Esophagus muscularis mucosa (tissue), 4 donors: ENCODE data around the gene SUGP2. TPM values are rescaled to one million over a fixed set of nuclear protein-coding genes. Genes with fewer than 3 reads are reported as not detected.

Experiments used
- DNase-seq: peaks from one replicate; pipeline ENCODE4 v3.0.0-alpha.2; 2017; ENCODE audit errors: extremely low spot score
- H3K27ac ChIP-seq, 4 donors: fragments of 200-600 bp; sonication (generic); replicated peaks in 1 of 4; 1 replicate in 3 of 4; 2 replicates in 1 of 4; pipeline ENCODE4 v1.5.1; 2016 to 2019; ENCODE audit warnings: mild to moderate bottlenecking in 1 of 4
- H3K27me3 ChIP-seq, 4 donors: fragments of 200-600 bp; sonication (generic); one replicate each; pipeline versions ENCODE4 v1.5.1 to v1.6.0; 2016 to 2019
- H3K36me3 ChIP-seq, 4 donors: fragments of 200-600 bp; sonication (generic); one replicate each; pipeline ENCODE4 v1.5.1; 2016 to 2019
- H3K4me1 ChIP-seq, 4 donors: fragments of 200-600 bp; sonication (generic); one replicate each; pipeline ENCODE4 v1.5.1; 2016 to 2019
- H3K4me3 ChIP-seq, 4 donors: fragments of 200-600 bp; sonication (generic); 1 replicate in 2 of 4; 2 replicates in 2 of 4; pipeline ENCODE4 v1.5.1; 2016 to 2019; ENCODE audit warnings: mild to moderate bottlenecking in 4 of 4, moderate library complexity in 1 of 4
- H3K9me3 ChIP-seq, 4 donors: fragments of 200-600 bp; sonication (generic); 1 replicate in 3 of 4; 2 replicates in 1 of 4; pipeline ENCODE4 v1.5.1; 2016 to 2019
- CTCF ChIP-seq, 3 experiments: fragments of 200-600 bp in 2 of 3; fragments of 450-650 bp in 1 of 3; sonication (generic) in 2 of 3; IDR thresholded peaks; one replicate each; pipeline ENCODE4 v1.5.1; 2017 to 2019; ENCODE audit warnings: antibody characterized with exemption in 3 of 3, mild to moderate bottlenecking in 2 of 3, moderate library complexity in 1 of 3
- EP300 ChIP-seq: sonication (generic); formaldehyde crosslinking; IDR thresholded peaks from one replicate; pipeline ENCODE4 v1.6.1; 2017; ENCODE audit warnings: antibody characterized with exemption
- POLR2A ChIP-seq: fragments of 450-650 bp; IDR thresholded peaks from one replicate; pipeline ENCODE4 v1.6.1; 2017; ENCODE audit warnings: antibody characterized with exemption, moderate library complexity, mild to moderate bottlenecking, low read depth
- POLR2AphosphoS5 ChIP-seq, 2 donors: sonication (generic); formaldehyde crosslinking; IDR thresholded peaks; one replicate each; pipeline ENCODE4 v1.6.1; 2017; ENCODE audit warnings: antibody characterized with exemption in 2 of 2
- WGBS: methylation state at CpG from one replicate; pipeline ENCODE4 v1.1.5; 2018; 5-methylcytosine and 5-hydroxymethylcytosine counted together
- intact Hi-C: fragments of 100-400 bp; cut with DNase I; formaldehyde crosslinking; loops from one replicate; pipeline ENCODE4 v1.15.1; 2023
- total RNA-seq, 4 donors: library from RNA; depleted of rRNA; stranded (reverse); fragments of >200 nt; gene quantifications; one replicate each; pipeline versions ENCODE4 v1.1.0 to v1.2.1, GENCODE V29; 2016

SUGP2 gene
- total RNA-seq, 4 donors from 2014 or later = 23.1 to 45.7 (median 32.0) TPM

GRCh38 chr19:19059018-19059836 lies 25.9 kb upstream of the SUGP2 start:
- intact Hi-C loops = no loop called here
- Histone ChIP-seq H3K4me3 (no peak overlapping the region), H3K27me3 (no peaks in the 10 kb centered on the region), H3K27ac (no peak overlapping the region), H3K4me1 (peaks cover 9 to 17% (median 10%) of the 10 kb centered on the region in 4 donors), H3K36me3 (peaks cover 30 to 56% (median 42%) of the 10 kb centered on the region in 4 donors), H3K9me3 (no peaks in the 10 kb centered on the region)
- no peak for DNase-seq
- WGBS = 80% methylated on average over 16 of the region's 17 CpGs
- TF ChIP-seq CTCF (IDR thresholded peaks at IDR 0.05) = no peak
- no peak for TF ChIP-seq POLR2AphosphoS5 (IDR thresholded peaks at IDR 0.05)
- TF ChIP-seq EP300 = no peak
- no peak for TF ChIP-seq POLR2A

- Histone ChIP-seq H3K4me1 (peaks cover 2 to 9% (median 3%) of the 10 kb centered on the region in 4 donors), H3K27me3 (no peaks in the 10 kb centered on the region), H3K27ac (no peak overlapping the region), H3K36me3 (peaks cover 30 to 72% (median 52%) of the 10 kb centered on the region in 4 donors), H3K9me3 (no peaks in the 10 kb centered on the region), H3K4me3 (no peak overlapping the region)
- no peak for DNase-seq
- TF ChIP-seq POLR2A = no peak
- TF ChIP-seq EP300 = no peak
- no peak for TF ChIP-seq POLR2AphosphoS5 (IDR thresholded peaks at IDR 0.05)
- no peak for TF ChIP-seq CTCF (IDR thresholded peaks at IDR 0.05)
- WGBS = no CpG with 5 or more reads among the region's 7 CpGs
- intact Hi-C loops = no loop called here
Observed at GRCh38 chr19:19057720-19058119, 24.4 kb upstream of the SUGP2 start.

- DNase-seq = no peak
- Histone ChIP-seq H3K4me3 (no peak overlapping the region), H3K27me3 (no peaks in the 10 kb centered on the region), H3K9me3 (no peaks in the 10 kb centered on the region), H3K36me3 (peaks cover 34 to 76% (median 56%) of the 10 kb centered on the region in 4 donors), H3K27ac (no peak overlapping the region), H3K4me1 (peaks cover 0 to 7% (median 0%) of the 10 kb centered on the region in 4 donors)
- WGBS = 83% methylated on average over 9 of the region's 13 CpGs
- no peak for TF ChIP-seq EP300
- TF ChIP-seq POLR2AphosphoS5 (IDR thresholded peaks at IDR 0.05) = no peak
- TF ChIP-seq CTCF (IDR thresholded peaks at IDR 0.05) = no peak
- no peak for TF ChIP-seq POLR2A
- intact Hi-C loops = no loop called here
Observed at GRCh38 chr19:19057317-19057716, 24.0 kb upstream of the SUGP2 start.

- WGBS = 70% methylated on average over 6 of the region's 9 CpGs
- Histone ChIP-seq H3K36me3 (peaks cover 38 to 81% (median 61%) of the 10 kb centered on the region in 4 donors), H3K4me1 (peaks cover 0 to 7% (median 0%) of the 10 kb centered on the region in 4 donors), H3K27ac (no peak overlapping the region), H3K27me3 (no peaks in the 10 kb centered on the region), H3K4me3 (no peak overlapping the region), H3K9me3 (no peaks in the 10 kb centered on the region)
- TF ChIP-seq POLR2AphosphoS5 (IDR thresholded peaks at IDR 0.05) (no peak), CTCF (IDR thresholded peaks at IDR 0.05) (no peak), POLR2A (no peak)
- intact Hi-C loops = no loop called here
- no peak for DNase-seq
Observed at GRCh38 chr19:19056636-19057275, 23.4 kb upstream of the SUGP2 start.
